ENCODE measurements around the gene SLC4A8.
A peak's percentile ranks its signal among the peaks of the same experiment; 100 is the strongest.

SLC4A8 gene

GRCh38 chr12:51549637-51550036, 125.0 kb downstream of the SLC4A8 start:
- H3K4me3 ChIP-seq (ENCODE audit: low read depth, low read length) = no peak overlapping the region
- DNase-seq (ENCODE audit: low read depth, low spot score) = peak; percentile 7
- CTCF ChIA-PET = interaction anchor here (1.6 to 5.1 kb wide), 3 partner anchors 8 to 17 kb away, joined by 6 to 36 read pairs (median 8); no protein-coding TSS in a partner anchor
- POLR2A ChIA-PET = no interaction called here
- no peak for TF ChIP-seq CTCF (IDR thresholded peaks at IDR 0.05; ENCODE audit: insufficient read depth, low read length, missing control alignments)
